Glutamatergic neuron (in vitro differentiated cells): ENCODE measurements around the gene CALR. TPM values are rescaled to one million over a fixed set of nuclear protein-coding genes. Genes with fewer than 3 reads are reported as not detected.

Experiments used
- DNase-seq: peaks from one replicate; pipeline ENCODE4 v3.0.0; 2022
- H3K27ac Mint-ChIP-seq: one replicate; pipeline ENCODE4 v1.8.0; 2020; ENCODE audit warnings: mild to moderate bottlenecking, mixed read lengths, inconsistent platforms; ENCODE audit not compliant: unreplicated experiment
- H3K27me3 Mint-ChIP-seq: one replicate; pipeline ENCODE4 v1.8.0; 2020; ENCODE audit warnings: mild to moderate bottlenecking, moderate library complexity, mixed read lengths, inconsistent platforms; ENCODE audit not compliant: unreplicated experiment
- H3K36me3 Mint-ChIP-seq: one replicate; pipeline ENCODE4 v1.8.0; 2020; ENCODE audit warnings: mild to moderate bottlenecking, mixed read lengths, inconsistent platforms; ENCODE audit not compliant: unreplicated experiment
- H3K4me1 Mint-ChIP-seq: one replicate; pipeline ENCODE4 v1.8.0; 2020; ENCODE audit warnings: mild to moderate bottlenecking, low read depth, mixed read lengths, inconsistent platforms; ENCODE audit not compliant: unreplicated experiment
- H3K4me3 Mint-ChIP-seq: one replicate; pipeline ENCODE4 v1.8.0; 2020; ENCODE audit warnings: mild to moderate bottlenecking, mixed read lengths, inconsistent platforms; ENCODE audit not compliant: unreplicated experiment
- H3K9me3 Mint-ChIP-seq: one replicate; pipeline ENCODE4 v1.8.0; 2020; ENCODE audit warnings: mild to moderate bottlenecking, moderate library complexity, mixed read lengths, inconsistent platforms; ENCODE audit not compliant: unreplicated experiment
- total RNA-seq: library from RNA; stranded (reverse); fragmentation: NEBNext Ultra II Directional; extraction: Animal tissue kit (Norgen Biotek cat#: 25700); gene quantifications from one replicate; pipeline ENCODE4 v1.2.1, GENCODE V29; 2021; ENCODE audit not compliant: unreplicated experiment
- TF ChIP-seq, protein P1 (sequence below): fragments of 200-600 bp; sonication (generic); IDR thresholded peaks from one replicate; pipeline ENCODE4 v1.5.0; 2021; ENCODE audit not compliant: partially characterized antibody, unreplicated experiment

Gene CALR
- total RNA-seq, 1 donor from 2014 or later = 543 TPM

DNA sequence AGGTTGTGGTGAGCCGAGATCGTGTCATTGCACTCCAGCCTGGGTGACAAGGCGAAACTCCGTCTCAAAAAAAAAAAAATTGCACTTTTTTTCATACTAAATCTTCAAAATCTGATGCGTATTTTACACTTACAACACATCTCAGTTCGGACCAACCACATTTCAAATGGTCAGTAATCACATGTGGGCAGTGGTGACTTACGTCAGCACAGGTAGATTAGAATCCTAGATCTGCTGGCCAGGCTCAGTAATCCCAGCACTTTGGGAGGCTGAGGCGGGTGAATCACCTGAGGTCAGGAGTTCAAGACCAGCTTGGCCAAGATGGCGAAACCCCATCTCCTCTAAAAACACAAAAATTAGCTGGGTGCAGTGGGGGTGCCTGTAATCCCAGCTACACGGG lies 3.3 kb upstream of the CALR start:
- peaks cover 5% of the 10 kb centered on the region for H3K9me3 Mint-ChIP-seq
- peaks cover 18% of the 10 kb centered on the region for H3K4me1 Mint-ChIP-seq

DNA sequence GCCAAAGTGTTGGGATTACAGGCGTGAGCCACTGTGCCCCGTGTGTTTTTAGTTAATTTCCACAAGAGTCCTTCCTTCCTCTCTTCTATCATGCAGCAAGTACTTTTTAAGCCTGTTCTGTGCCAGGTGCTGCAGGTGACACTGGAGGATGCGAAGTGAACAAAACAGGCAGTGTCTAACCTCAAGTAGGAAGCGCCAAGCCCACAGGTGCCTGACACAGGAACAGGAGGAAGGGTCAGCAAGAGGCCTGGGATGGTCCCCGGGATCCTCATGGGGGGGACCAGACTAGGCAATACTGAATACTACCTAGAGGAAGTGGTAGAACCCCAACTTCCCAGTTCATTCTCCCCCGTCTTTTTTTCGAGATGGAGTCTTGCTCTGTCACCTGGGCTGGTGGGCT lies 1.8 kb upstream of the CALR start:
- H3K4me1 Mint-ChIP-seq = peaks cover 20% of the 10 kb centered on the region
- H3K36me3 Mint-ChIP-seq = no peaks in the 10 kb centered on the region
- peak overlapping the region; percentile 67 for H3K4me3 Mint-ChIP-seq
- TF ChIP-seq, protein P1, sequence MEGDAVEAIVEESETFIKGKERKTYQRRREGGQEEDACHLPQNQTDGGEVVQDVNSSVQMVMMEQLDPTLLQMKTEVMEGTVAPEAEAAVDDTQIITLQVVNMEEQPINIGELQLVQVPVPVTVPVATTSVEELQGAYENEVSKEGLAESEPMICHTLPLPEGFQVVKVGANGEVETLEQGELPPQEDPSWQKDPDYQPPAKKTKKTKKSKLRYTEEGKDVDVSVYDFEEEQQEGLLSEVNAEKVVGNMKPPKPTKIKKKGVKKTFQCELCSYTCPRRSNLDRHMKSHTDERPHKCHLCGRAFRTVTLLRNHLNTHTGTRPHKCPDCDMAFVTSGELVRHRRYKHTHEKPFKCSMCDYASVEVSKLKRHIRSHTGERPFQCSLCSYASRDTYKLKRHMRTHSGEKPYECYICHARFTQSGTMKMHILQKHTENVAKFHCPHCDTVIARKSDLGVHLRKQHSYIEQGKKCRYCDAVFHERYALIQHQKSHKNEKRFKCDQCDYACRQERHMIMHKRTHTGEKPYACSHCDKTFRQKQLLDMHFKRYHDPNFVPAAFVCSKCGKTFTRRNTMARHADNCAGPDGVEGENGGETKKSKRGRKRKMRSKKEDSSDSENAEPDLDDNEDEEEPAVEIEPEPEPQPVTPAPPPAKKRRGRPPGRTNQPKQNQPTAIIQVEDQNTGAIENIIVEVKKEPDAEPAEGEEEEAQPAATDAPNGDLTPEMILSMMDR = no peak
- H3K27me3 Mint-ChIP-seq = peaks cover 28% of the 10 kb centered on the region
- H3K9me3 Mint-ChIP-seq = peaks cover 5% of the 10 kb centered on the region
- DNase-seq = no peak
- H3K27ac Mint-ChIP-seq = peak overlapping the region; percentile 86

More for the DNA sequence above, 3.3 kb upstream of the CALR start:
- TF ChIP-seq, protein P1 = no peak
- Mint-ChIP-seq H3K27me3 (peaks cover 26% of the 10 kb centered on the region), H3K27ac (no peak overlapping the region), H3K36me3 (no peaks in the 10 kb centered on the region), H3K4me3 (no peak overlapping the region)
- no peak for DNase-seq

DNA sequence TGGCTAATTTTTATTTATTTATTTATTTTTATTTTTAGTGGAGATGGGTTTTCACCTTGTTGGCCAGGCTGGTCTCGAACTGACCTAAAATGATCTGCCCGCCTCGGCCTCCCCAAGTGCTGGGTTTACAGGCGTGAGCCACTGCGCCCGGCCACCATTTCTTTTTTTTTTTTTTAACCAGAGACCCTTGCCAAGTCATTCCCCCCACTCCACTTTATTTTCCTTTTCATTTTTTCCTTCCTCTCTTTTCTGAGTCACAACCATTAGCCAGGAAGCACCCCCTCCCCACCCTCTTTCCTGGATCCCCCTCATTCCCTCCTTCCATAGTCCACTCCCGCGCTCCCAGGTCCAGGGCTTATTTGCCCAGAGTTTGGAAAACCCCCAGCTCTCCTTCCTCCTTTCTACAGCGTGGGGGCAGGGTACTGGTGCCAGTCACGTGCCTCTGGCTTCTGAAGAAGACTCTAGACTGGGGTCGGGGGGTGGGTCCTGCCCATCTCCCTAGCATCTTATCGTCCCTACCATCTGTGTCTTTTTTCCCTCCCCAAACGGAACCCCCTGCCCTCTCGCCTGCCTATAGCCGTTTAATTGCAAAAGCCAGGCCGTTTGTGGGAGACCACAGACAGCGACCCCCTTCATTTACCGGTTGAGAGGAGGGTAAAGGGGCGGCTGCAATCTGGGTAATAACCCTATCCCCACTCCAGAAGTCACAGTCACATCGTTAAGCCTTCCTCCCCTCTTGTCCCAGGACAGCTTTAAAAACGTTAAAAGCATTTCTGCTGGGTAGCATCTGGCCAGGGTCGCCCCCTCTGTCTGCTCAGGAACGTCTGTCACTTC lies 1.1 kb upstream of the CALR start:
- Mint-ChIP-seq H3K9me3 (peaks cover 5% of the 10 kb centered on the region), H3K4me1 (peaks cover 18% of the 10 kb centered on the region), H3K27me3 (peaks cover 27% of the 10 kb centered on the region), H3K4me3 (peak overlapping the region; percentile 98), H3K36me3 (no peaks in the 10 kb centered on the region), H3K27ac (peak overlapping the region; percentile 97)
- TF ChIP-seq, protein P1 = no peak
- peak; percentile 53 for DNase-seq

DNA sequence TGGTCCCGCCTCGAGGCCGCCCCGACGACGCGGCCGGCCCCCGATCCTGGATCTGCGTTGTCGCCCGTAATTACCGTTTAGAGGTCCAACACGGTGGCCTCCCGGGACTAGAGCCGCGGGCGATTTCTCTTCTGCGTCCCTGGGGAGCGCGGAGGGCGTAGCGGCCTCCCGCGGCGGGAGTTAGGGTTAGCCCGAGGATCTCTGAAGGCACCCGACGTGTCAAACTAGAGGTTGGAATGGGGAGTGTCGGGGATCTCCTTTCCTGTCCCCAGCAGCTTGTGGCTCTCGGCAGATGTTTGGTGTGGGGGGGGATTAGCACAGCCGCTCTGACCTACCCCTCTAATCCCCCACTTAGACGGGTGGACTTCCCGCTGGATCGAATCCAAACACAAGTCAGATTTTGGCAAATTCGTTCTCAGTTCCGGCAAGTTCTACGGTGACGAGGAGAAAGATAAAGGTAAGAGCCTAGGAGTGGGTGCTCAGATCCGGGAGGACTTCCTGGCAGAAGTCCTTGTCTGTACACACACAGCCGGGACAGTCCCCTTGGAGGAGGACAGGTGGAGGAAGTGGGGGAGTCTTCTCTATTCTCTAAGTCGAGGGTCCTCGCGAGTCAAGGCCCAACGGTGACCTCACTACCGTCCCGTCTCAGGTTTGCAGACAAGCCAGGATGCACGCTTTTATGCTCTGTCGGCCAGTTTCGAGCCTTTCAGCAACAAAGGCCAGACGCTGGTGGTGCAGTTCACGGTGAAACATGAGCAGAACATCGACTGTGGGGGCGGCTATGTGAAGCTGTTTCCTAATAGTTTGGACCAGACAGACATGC lies 581 bp downstream of the CALR start:
- peak overlapping the region; percentile 98 for H3K4me3 Mint-ChIP-seq
- H3K36me3 Mint-ChIP-seq = no peaks in the 10 kb centered on the region
- H3K9me3 Mint-ChIP-seq = peaks cover 5% of the 10 kb centered on the region
- peaks cover 18% of the 10 kb centered on the region for H3K27me3 Mint-ChIP-seq
- DNase-seq = no peak
- H3K4me1 Mint-ChIP-seq = peaks cover 14% of the 10 kb centered on the region
- peak overlapping the region; percentile 97 for H3K27ac Mint-ChIP-seq
- TF ChIP-seq, protein P1 = no peak
